ENCODE data around the gene GGTA1. TPM values are rescaled to one million over a fixed set of nuclear protein-coding genes. Genes with fewer than 3 reads are reported as not detected.

The GGTA1 gene
- total RNA-seq, 1 experiment from 2014 or later, result not detected

GRCh38 chr9:121503444-121503843 lies 3.8 kb upstream of the GGTA1 start:
- Mint-ChIP-seq H3K27me3 (ENCODE audit: insufficient read depth, unreplicated experiment) (peaks cover 40% of the 10 kb centered on the region), H3K4me1 (ENCODE audit: low read depth, unreplicated experiment) (peaks cover 9% of the 10 kb centered on the region), H3K9me3 (ENCODE audit: unreplicated experiment) (no peaks in the 10 kb centered on the region), H3K36me3 (ENCODE audit: insufficient read depth, unreplicated experiment) (peaks cover 10% of the 10 kb centered on the region), H3K4me3 (ENCODE audit: unreplicated experiment) (no peak overlapping the region), H3K27ac (ENCODE audit: unreplicated experiment) (no peak overlapping the region)
- H3K36me3 ChIP-seq (ENCODE audit: control insufficient read depth, insufficient read depth, low read length), result no peaks in the 10 kb centered on the region
- intact Hi-C loops (cut with micrococcal nuclease; ENCODE audit: unreplicated experiment), result no loop called here
- CTCF ChIA-PET, result no interaction called here
- H3K27me3 ChIP-seq (replicated peaks; ENCODE audit: control insufficient read depth, insufficient read depth, low read length), result peaks cover 3% of the 10 kb centered on the region
- BruUV-seq (replicated peaks), result no TSS peak
- H3K9me3 ChIP-seq, result no peaks in the 10 kb centered on the region
- TF ChIP-seq CTCF (IDR thresholded peaks at IDR 0.05; ENCODE audit: insufficient read depth in 1 of 2, low read depth in 1 of 2, low read length in 1 of 2, severe bottlenecking in 1 of 2, unreplicated experiment in 1 of 2), result no peak
- no peak for DNase-seq
- peaks cover 5% of the 10 kb centered on the region; the same call in 1 of the 2 replicates for H3K4me1 ChIP-seq
- H3K4me3 ChIP-seq (ENCODE audit: low read depth, low read length), result no peak overlapping the region
- POLR2A ChIA-PET, result no interaction called here

GRCh38 chr9:121500165-121500478 lies 478 bp upstream of the GGTA1 start:
- no peaks in the 10 kb centered on the region for H3K36me3 ChIP-seq (ENCODE audit: control insufficient read depth, insufficient read depth, low read length)
- intact Hi-C loops (cut with micrococcal nuclease; ENCODE audit: unreplicated experiment), result no loop called here
- H3K9me3 ChIP-seq, result peaks cover 14% of the 10 kb centered on the region
- peaks cover 9% of the 10 kb centered on the region for H3K4me1 Mint-ChIP-seq (ENCODE audit: low read depth, unreplicated experiment)
- peaks cover 33% of the 10 kb centered on the region for H3K27me3 Mint-ChIP-seq (ENCODE audit: insufficient read depth, unreplicated experiment)
- H3K4me3 Mint-ChIP-seq (ENCODE audit: unreplicated experiment), result peak overlapping the region; percentile 69
- H3K9me3 Mint-ChIP-seq (ENCODE audit: unreplicated experiment), result peaks cover 13% of the 10 kb centered on the region
- no peak overlapping the region for H3K27ac Mint-ChIP-seq (ENCODE audit: unreplicated experiment)
- BruUV-seq (replicated peaks), result no TSS peak
- peaks cover 10% of the 10 kb centered on the region for H3K36me3 Mint-ChIP-seq (ENCODE audit: insufficient read depth, unreplicated experiment)
- POLR2A ChIA-PET, result no interaction called here
- no peak for DNase-seq
- TF ChIP-seq CTCF (IDR thresholded peaks at IDR 0.05; ENCODE audit: insufficient read depth in 1 of 2, low read depth in 1 of 2, low read length in 1 of 2, severe bottlenecking in 1 of 2, unreplicated experiment in 1 of 2), result no peak
- CTCF ChIA-PET, result interaction anchor here (0.7 kb wide), 1 partner anchor 60 kb away, joined by 3 read pairs; no protein-coding TSS in a partner anchor
- peak overlapping the region; percentile 33 for H3K4me3 ChIP-seq (ENCODE audit: low read depth, low read length)
- H3K27me3 ChIP-seq (replicated peaks; ENCODE audit: control insufficient read depth, insufficient read depth, low read length), result peaks cover 3% of the 10 kb centered on the region
- H3K4me1 ChIP-seq, result peaks cover 7% of the 10 kb centered on the region; the same call in 1 of the 2 replicates

GRCh38 chr9:121499177-121499426 lies 542 bp downstream of the GGTA1 start:
- H3K36me3 ChIP-seq (ENCODE audit: control insufficient read depth, insufficient read depth, low read length), result no peaks in the 10 kb centered on the region
- Mint-ChIP-seq H3K27ac (ENCODE audit: unreplicated experiment) (no peak overlapping the region), H3K27me3 (ENCODE audit: insufficient read depth, unreplicated experiment) (peaks cover 33% of the 10 kb centered on the region), H3K9me3 (ENCODE audit: unreplicated experiment) (peaks cover 13% of the 10 kb centered on the region), H3K36me3 (ENCODE audit: insufficient read depth, unreplicated experiment) (peaks cover 10% of the 10 kb centered on the region), H3K4me3 (ENCODE audit: unreplicated experiment) (peak overlapping the region; percentile 69), H3K4me1 (ENCODE audit: low read depth, unreplicated experiment) (peaks cover 9% of the 10 kb centered on the region)
- H3K27me3 ChIP-seq (replicated peaks; ENCODE audit: control insufficient read depth, insufficient read depth, low read length), result peaks cover 3% of the 10 kb centered on the region
- ChIA-PET CTCF (interaction anchor here (0.6 kb wide), 1 partner anchor 979 kb away, joined by 3 read pairs; no protein-coding TSS in a partner anchor), POLR2A (no interaction called here)
- no peak for TF ChIP-seq CTCF (IDR thresholded peaks at IDR 0.05; ENCODE audit: insufficient read depth in 1 of 2, low read depth in 1 of 2, low read length in 1 of 2, severe bottlenecking in 1 of 2, unreplicated experiment in 1 of 2)
- peaks cover 7% of the 10 kb centered on the region; the same call in 1 of the 2 replicates for H3K4me1 ChIP-seq
- DNase-seq, result no peak
- peaks cover 14% of the 10 kb centered on the region for H3K9me3 ChIP-seq
- intact Hi-C loops (cut with micrococcal nuclease; ENCODE audit: unreplicated experiment), result no loop called here
- BruUV-seq (replicated peaks), result no TSS peak
- peak overlapping the region; percentile 33 for H3K4me3 ChIP-seq (ENCODE audit: low read depth, low read length)
